GM18861 (cell line): Measurements from ENCODE around the gene DCXR.

Source experiments
- ATAC-seq: cut with Tn5 transposase; IDR thresholded peaks from one replicate; pipeline ENCODE4 v1.9.1; 2021; ENCODE audit not compliant: unreplicated experiment

The DCXR gene

DNA sequence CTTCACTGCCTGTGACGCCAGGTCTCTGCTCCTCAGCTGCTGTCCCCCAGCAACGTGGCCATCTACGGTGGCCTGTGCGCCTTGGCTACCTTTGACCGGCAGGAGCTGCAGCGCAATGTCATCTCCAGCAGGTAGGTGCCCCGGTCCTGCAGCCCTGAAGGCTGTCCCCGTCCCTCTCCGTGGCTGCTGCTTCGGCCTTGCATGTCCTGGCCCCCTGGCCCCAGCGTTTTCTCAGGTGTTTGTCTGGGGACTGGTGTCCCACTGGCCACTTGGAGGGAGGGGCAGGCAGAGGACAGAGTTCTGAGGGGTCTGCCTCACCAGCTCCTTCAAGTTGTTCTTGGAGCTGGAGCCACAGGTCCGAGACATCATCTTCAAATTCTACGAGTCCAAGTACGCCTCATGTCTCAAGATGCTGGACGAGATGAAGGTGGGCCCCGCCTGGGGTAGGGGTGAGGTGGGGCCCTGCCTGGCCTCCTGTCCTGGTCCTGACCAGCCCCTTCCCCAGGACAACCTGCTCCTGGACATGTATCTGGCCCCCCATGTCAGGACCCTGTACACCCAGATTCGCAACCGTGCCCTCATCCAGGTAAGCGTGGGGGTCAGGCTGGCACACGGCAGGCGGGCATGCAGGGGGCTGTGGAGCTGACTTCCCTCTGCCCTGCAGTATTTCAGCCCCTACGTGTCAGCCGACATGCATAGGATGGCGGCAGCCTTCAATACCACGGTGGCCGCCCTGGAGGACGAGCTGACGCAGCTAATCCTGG lies 18.6 kb upstream of the DCXR start:
- ATAC-seq: no peak

DNA sequence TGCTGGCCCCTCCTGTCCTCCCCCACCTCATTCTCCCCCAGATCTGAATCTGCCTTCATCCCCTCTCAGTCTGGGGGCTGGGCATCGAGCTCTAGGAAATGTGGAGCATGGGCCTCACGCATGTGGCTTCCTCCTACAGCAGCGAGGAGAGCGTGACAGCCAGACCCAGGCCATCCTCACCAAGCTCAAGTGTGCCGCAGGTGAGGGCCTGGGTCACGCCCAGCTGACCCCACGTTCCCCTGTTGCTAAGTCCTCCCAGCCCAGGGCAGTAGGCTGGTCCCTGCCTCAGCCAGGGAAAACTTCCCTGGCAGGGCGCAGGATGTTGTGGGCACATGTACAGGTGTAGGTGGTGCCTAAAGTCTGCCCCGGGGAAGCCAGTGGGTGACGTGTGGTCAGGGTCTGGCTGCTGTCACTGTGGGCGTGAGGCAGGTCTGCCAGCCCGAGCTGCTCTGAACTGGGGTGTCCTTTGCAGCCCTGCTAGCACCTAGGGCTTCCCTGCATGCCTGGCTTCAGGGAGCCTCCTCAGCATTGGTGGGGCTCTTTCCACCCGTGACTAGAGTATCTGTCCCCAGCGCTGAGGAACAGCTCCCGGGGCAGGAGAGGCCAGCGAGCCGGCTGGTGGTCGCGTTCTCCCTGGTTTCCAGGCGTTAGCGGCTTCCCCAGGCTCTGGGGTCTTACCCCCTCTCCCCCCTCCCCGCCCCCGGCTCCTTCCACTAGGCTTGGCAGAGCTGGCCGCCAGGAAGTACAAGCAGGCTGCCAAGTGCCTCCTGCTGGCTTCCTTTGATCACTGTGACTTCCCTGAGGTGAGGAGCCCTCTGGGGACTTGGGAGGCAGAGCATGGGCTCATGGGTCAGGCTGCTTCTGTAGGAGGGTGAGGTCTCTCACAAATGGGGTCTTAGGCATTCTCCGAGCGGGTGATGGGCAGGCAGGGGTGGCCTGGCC lies 17.8 kb upstream of the DCXR start:
- no peak for ATAC-seq

DNA sequence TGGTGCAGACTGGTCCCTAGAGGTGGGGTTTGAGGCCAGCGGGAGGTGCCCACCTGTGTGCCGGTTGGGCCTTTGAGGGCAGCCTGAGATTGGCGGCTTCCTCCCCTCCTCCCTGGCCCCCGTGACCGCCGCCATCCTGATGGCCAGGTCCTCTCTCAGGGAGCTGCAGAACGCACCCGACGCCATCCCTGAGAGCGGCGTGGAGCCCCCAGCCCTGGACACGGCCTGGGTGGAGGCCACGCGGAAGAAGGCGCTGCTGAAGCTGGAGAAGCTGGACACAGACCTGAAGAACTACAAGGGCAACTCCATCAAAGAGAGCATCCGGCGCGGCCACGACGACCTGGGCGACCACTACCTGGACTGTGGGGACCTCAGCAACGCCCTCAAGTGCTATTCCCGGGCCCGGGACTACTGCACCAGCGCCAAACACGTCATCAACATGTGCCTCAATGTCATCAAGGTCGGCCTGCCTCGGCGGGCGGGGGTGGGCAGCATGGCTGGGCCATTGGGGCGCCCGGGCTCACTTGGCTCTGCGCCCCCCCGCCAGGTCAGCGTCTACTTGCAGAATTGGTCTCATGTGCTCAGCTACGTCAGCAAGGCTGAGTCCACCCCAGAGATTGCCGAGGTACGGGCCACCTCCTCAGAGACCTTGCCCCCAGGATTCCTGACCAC lies 17.0 kb upstream of the DCXR start:
- ATAC-seq: no peak

DNA sequence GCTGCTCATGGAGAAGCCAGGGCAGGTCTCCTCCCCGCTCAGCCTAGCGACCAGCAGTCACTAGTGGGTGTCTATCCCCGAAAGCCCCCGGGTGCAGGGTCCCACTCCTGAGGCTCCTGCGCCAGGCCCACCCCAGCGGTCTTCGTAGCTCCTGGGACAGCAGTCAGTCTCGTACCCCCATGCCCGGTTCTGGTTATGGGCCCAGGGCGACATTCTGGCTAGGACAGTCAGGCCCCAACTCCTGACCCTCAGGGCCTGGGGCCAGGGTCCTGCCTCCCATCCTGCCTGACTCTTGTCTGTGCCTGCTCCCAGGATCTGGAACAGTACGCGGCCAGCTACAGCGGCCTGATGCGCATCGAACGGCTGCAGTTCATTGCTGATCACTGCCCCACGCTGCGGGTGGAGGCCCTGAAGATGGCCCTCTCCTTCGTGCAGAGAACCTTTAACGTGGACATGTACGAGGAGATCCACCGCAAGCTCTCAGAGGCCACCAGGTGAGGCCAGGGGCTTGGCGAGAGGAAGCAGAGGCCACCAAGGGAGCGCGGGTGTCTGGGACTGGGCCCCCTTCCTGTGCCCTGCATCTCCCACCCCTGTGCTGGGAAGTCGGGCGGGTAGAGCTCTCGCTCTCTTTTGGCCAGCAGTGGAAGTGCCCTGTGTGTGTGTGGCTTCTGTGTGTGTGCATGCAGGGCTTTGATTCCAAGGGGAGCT lies 16.2 kb upstream of the DCXR start:
- ATAC-seq: no peak

DNA sequence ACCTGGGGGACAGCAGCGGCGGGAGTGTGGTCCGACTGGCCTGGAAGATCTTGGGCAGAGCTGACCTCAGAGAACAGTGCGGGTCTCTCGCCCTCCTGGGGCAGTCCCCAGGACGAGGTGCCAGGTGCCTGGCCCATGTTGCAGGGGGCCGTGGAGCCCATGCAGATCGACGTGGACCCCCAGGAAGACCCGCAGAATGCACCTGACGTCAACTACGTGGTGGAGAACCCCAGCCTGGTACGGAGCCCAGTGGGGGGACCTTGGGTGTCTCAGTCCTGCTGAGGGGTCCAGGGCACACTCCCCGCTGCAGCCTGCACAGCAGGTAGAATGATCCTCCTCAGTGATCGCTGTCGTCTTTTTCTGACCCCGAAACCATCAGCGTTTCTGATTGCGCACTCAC lies 15.6 kb upstream of the DCXR start:
- no peak for ATAC-seq

DNA sequence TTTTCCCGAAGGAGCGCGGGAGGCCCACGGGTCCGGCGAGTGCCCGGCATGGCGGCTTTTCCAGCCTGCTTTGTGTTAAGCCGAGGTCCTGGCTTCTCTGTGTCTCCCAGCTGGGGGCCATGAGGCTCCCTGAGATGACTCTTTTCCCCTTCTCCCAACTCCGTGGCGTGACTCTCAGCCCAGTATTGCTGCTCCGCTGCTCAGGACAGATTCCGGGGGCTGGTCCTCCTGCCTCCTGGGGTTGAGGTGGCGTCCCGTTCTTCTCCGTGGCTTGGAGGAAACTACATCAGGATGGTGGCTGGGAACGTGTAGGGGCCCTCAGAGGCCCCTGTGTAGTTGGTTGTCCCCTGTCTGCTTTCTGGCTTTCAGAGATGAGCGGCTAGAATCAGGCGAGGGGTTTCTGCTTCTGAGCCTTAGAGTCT lies 15.2 kb upstream of the DCXR start:
- ATAC-seq: no peak

DNA sequence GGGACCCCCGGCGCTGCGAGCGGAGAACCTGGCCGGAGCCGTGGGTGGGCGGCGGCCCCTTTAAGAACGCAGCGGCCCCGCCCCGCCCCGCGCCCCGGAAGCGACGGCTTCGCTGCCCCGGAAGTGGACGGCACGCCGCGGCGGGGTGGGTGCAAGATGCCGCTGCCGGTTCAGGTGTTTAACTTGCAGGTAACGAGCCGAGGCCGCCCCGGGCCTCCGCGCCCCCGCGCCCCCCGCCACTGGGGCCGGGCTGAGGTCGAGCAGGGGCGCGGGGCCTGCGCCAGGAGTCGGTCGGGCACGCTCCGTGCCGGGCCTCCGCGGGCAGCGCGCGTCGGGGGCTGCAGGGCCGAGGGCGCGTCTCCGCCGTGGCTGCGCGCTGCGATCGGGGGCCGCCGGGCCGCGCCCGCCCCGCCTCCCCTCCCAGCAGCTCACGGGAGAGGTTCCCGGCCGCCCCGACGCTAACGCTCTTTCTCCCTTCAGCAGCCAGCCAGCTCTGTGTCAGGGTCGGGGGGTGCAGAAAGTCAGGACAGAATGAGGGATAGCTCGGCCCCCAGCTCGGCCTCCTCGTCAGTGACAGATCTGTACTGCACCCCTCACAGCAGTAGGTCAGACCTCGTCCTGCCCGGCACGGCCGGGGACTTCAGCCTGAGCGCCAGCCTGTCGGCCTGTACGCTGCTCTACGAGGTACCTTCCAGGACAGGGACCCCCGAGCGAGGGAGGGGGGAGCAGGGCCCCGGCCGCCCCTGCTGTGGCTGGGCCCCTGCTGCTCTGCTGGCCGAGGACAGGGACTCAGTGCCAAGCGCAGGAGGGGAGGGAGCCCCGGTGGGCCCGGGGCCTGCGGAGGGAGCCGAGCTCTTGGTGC lies 14.5 kb upstream of the DCXR start, which contains the start of the genes GPS1 and RFNG:
Gene GPS1 (plus strand): TSS at position 123 of the 862 bp plus-strand sequence. CDS start 34 bp downstream, at position 157.
Gene RFNG (minus strand): TSS at position 36 of the 862 bp plus-strand sequence. CDS start 45 bp downstream, outside the sequence.
- ATAC-seq: no peak

DNA sequence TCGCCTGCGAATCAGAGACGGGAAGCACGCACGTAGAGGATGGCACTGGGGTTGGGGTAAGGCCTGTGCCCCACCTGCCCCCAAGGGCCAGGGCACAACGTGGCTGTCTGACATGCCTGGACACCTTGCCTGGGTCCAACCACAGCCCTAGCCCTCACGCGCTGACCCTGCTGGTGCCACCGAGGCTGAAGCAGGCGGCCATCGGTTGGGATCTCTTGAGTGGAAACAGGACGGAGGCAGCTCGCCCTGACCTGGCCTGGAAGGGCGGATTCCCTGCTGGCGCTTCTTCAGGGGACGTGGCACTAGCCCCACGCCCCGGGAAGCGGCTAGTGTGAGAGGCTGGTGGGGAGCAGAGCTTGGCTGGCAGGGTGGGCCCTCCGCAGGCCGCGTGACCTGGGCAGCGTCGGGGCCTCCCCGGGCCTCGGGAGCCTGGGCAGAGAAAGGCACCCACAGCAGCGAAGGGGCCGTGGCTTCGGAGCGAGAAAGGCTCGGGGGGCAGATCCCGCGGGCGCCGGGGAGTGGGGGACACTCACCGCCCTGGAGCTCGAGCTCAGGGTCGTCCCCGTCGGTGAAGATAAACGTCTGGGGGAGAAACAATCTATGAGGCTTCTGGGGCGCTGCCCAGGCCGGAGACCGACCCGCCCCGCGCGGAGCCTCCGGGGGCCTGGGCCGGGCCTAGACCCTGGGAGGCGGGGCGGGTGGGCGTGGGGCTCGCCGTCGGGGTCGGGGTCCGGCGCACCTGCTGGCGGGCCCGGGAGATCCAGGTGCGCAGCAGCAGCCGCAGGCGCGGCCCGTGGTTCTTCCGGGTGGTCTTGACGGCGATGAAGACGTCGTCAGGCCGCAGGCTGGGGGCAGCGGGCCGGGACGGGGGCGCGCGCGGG lies 13.5 kb upstream of the DCXR start:
- no peak for ATAC-seq

DNA sequence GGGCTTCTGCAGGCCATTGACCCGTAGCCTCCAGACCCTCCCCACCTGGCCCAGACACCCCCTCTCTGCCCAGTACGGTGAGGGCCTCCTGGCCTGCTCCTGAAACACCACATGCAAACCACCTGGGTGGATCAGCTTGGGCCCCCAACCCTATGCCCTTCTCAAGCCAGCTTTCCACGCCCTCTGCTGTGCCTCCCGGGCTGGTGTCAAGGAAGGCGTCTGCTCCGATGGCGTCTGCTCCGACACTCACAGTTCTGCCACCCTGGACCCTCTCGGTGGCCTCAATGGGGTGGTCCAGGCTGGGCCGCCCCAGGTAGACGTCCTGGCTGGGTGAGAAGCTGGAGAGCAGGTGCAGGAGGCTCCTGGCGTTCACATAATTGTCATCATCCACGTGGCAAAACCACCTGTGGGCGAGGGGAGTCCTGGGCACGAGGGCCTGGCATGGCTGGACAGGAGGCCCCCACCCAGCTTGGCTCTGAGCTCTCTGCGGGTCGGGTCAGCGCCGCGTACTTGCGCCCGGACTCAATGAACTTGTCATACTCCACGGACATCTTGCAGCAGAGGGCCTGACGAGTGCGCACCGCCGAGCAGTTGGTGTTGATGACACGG lies 12.8 kb upstream of the DCXR start:
- ATAC-seq: no peak

DNA sequence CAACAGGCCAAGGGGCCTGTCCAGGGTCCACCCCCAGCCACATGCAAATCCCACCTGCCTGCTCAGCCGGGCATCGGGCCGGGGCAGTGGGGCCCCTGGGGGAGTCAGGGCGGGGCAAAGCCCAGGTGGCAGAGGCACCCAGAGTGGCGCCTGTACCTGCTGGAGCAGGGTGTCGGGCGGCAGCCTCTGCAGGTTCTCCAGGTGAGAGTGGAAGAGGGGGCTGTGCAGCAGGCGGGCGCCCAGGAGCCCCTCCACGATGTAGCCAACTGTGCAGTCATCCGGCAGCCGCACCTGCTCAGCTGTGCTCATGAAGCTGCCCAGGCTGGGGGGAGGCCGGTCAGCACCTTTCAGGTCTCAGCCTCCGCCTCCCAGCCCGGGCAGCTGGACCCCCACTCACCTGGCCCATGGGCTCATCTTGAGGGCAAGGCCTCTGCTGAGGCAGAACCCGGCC lies 12.0 kb upstream of the DCXR start:
- ATAC-seq: no peak

DNA sequence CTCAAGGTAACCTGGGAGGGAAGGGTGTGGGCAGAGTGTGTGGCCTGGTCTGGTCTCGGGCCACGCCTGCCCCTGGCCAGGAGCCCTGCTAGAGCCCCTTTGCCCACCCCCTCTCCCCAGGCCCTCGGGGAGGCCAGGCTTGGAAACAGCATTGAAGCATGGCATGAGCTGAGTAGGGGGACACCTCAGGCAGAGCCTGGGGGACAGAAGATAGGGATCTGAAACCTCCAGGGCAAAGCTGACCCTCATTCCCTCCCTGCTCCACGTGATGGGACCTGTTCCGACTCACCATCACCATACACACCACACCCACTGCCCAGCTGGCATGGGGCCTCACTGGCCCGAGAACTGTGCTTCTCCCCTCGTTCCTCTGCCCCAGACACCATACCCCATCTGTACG lies 11.6 kb upstream of the DCXR start:
- no peak for ATAC-seq

DNA sequence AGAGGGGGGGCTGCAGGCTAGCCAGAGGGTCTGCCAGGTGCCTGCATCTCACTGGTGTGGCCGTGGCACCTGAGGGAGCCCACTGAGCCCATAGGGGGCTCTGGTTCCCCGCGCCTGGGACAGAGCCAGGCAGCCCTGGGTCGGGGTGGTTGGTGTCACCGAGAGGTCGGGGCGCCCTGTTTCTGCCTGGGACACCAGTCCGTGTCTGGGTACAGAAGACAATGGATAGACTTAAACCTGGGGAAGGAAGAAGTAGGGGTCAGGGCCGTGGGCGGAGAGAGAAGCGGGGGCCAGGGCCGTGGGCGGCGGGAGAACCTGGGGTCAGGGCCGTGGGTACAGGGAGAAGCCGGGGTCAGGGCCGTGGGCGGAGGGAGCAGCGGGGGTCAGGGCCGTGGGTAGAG lies 11.1 kb upstream of the DCXR start:
- no peak for ATAC-seq

DNA sequence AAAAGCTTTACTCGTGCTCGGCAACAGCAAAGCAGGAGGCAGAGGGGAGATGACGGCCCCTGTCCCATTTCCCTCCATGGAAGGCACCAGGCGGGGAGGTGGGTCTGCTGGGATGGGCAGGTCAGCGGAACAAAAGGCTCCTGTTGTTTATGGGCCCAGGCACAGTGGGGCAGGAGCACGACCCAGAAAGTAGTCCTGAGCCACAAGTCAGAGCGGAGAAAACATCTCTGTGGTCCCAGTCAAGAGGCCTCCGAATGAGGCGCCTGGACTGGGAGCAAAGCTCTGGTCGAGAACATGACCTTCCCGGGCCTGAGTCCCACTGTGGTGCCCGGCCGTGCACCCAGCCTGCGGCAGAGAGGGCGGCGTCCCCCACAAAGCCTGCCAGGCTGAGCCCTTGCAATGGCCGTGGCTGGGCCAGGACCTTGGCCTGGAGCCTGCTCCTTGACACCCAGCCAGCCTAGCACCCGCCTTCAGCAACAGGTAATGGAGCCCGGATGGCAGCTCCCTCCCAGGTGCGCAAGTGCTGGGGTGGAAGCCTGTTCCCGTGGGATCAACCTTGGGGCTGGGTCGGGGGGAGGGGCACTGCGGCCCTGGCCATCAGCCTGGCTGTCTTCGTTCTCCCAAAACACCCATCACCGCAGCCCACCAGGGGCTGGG lies 10.5 kb upstream of the DCXR start:
- ATAC-seq: no peak

DNA sequence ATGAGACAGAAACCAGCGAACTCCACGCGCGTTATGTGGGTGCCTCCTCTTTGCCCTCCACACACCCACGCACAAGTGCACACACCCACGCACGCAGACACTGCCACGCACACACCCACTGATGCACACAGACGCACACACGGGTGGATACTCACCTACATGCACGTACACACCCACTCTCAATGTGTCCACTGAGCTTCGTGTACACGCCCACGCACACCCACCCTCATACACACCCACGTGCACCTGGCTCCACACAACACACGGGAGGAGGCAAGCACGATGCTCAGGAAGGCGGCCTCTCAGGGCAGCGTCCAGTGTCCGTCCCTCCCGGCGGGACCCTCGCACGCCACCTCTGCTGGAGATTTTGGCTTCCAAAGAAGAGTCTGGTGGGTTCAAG lies 9.9 kb upstream of the DCXR start:
- no peak for ATAC-seq

DNA sequence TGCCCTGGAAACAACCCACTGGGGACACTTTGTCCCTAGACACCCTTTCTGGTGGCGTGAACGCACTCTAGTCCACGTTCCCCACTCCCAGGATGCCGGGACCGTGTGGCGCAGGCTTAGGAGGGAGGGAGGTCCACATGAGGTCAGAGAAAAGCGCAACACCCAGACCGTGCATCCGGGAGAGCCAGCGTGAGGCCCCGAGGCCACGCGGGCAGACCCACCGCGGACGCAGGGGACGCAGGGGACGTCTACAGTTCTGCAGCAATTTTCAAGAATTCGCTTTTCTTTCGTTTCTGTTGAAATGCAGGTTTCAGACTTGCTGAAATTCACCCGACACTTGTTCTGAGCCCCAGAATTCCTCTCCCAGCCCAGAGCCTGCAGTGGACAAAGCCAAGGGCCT lies 9.4 kb upstream of the DCXR start:
- ATAC-seq: no peak

DNA sequence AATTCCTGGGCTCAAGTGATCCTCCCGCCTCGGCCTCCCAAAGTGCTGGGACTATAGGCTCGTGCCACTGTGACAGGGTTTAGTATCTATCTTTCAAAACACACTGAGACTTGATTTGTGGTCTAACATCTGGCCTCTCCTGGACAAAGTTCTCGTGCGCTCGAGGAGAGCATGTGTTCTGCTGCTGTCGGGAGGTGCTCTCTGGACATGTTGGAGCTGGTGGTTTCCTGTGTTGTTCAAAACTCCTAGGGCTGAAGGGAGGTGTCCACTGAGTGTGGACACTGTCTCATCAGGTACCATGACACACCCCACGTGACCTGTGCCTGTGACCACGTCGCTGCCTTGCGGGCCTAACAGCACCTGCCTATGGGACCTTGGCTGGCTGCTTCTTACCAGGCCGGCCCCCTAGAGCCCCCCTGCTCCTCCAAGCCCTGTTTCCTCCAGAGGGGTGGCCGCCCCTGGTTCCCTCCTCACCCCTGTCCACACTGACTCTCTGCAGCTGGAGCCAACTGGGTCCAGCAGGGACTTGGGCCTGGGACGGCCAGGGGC lies 8.5 kb upstream of the DCXR start:
- ATAC-seq: no peak

DNA sequence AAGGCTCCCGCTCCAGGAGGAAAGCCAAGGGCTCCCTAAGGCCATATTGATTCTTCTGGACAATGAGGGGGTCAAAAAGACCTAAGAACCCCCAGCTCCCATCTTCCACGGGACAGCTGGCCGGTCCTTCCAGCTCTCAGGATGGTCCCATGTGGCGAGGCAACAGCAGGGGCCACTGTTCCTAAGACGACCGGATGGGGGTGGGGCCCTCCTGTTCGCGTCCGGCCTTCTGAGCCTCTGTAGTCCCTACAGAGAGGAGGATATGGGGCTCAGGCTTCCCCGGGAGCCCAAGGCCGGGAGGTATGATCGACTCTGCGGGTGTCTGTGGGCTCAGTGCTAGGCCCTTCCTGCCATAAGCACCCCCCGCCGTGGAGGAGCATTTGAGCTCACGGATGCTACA lies 6.0 kb upstream of the DCXR start:
- no peak for ATAC-seq

DNA sequence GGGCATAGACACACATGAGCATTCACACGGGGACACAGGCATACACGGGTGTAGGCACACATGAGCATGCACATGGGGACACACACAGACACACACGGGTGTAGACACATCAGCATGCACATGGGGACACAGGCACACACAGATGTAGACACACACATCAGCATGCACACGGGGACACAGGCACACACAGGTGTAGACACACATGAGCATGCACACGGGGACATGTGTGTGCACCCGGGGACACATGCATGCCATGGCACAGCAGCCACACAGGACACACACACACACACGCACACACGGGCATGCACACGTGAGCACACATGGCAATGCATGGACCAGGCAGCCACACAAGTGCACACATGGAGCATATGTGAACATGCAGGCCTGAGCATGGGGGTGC lies 5.2 kb upstream of the DCXR start:
- ATAC-seq: no peak
